Lower leg skin (tissue), 3 donors: ENCODE measurements around the gene IL1RAP.

Experiments used
- CTCF ChIP-seq, 3 donors: fragments of 450-650 bp; IDR thresholded peaks; one replicate each; pipeline ENCODE4 v1.5.1; 2016; ENCODE audit warnings: antibody characterized with exemption in 3 of 3, mild to moderate bottlenecking in 3 of 3, moderate library complexity in 2 of 3
- POLR2A ChIP-seq, 2 donors: fragments of 450-650 bp; IDR thresholded peaks; one replicate each; pipeline ENCODE4 v1.6.1; 2016 to 2017; ENCODE audit warnings: antibody characterized with exemption in 2 of 2, mild to moderate bottlenecking in 1 of 2, moderate library complexity in 1 of 2

DNA sequence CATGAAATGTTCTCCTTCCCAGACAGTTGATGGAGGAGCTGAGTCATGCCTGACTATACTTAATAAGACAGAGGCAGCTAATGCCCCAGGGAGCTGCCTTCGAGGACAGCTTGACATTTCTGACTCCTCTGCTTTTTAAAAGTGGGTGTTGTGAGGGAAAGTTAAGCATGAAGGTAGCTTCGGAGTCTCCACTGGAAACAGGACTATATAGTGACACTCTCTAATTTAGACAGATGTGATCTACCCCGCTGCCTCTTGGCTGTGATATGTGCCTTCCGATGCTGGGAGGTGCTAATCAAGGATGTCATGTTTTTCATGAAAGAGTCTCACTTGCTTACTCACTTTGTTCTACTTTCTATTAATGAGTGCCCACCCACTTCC, 72.7 kb downstream of the IL1RAP start:
- TF ChIP-seq CTCF (IDR thresholded peaks at IDR 0.05): no peak
- no peak for TF ChIP-seq POLR2A (IDR thresholded peaks at IDR 0.05)
